Measurements from ENCODE around the gene CTBP1. TPM values are rescaled to one million over a fixed set of nuclear protein-coding genes. Genes with fewer than 3 reads are reported as not detected.

Gene CTBP1
- total RNA-seq, 4 donors from 2014 or later, result 145 to 255 (median 181) TPM

GRCh38 chr4:1291996-1292702 is 43.2 kb upstream of the CTBP1 start:
- Histone ChIP-seq H3K27me3 (no peaks in the 10 kb centered on the region), H3K4me1 (peaks cover 61% of the 10 kb centered on the region)

DNA sequence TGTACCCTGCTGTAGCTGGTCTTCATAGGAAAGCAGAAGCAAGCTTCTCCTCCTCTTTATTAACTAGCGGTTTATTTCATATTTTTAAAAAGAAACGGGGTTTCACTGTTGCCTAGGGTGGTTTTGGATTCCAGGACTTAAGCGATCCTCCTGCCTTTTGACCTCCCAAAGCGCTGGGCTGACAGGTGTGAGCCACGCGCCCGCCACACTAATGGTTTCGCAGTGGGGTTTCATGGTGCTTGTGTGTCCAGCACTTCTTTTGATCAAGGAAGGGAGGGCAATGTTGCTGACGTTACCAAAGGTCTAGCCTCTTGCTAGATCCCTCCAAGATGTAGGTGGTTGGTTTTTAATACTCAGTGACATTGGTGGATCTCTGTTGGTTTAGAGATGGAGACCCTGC is 42.2 kb upstream of the CTBP1 start:
- Histone ChIP-seq H3K4me3 (peak overlapping the region; percentile 97), H3K9me3 (no peaks in the 10 kb centered on the region), H3K36me3 (no peaks in the 10 kb centered on the region), H3K27me3 (no peaks in the 10 kb centered on the region), H3K4me1 (peaks cover 52% of the 10 kb centered on the region), H3K27ac (peak overlapping the region; percentile 88)
- DNase-seq (ENCODE audit: low spot score in 2 of 2), result peak in 1 of 2 donors; percentile 41
- TF ChIP-seq POLR2AphosphoS5 (IDR thresholded peaks at IDR 0.05) (no peak), EP300 (IDR thresholded peaks at IDR 0.05) (no peak), CTCF (IDR thresholded peaks at IDR 0.05) (no peak), POLR2A (IDR thresholded peaks at IDR 0.05) (no peak)
- WGBS, result 61% methylated on average over 9 of the region's 9 CpGs

More at GRCh38 chr4:1291996-1292702, 43.2 kb upstream of the CTBP1 start:
- whole genome bisulfite sequencing, result 62% methylated on average over 11 of the region's 11 CpGs
- no peaks in the 10 kb centered on the region for H3K9me3 ChIP-seq
- no peak overlapping the region for H3K4me3 ChIP-seq
- H3K36me3 ChIP-seq, result peaks cover 5% of the 10 kb centered on the region
- TF ChIP-seq POLR2A (IDR thresholded peaks at IDR 0.05), result no peak
- no peak for TF ChIP-seq EP300 (IDR thresholded peaks at IDR 0.05)
- TF ChIP-seq POLR2AphosphoS5 (IDR thresholded peaks at IDR 0.05), result no peak
- TF ChIP-seq CTCF (IDR thresholded peaks at IDR 0.05), result no peak
- H3K27ac ChIP-seq, result no peak overlapping the region
- DNase-seq (ENCODE audit: low spot score in 2 of 2), result peak in 1 of 2 donors; percentile 64

DNA sequence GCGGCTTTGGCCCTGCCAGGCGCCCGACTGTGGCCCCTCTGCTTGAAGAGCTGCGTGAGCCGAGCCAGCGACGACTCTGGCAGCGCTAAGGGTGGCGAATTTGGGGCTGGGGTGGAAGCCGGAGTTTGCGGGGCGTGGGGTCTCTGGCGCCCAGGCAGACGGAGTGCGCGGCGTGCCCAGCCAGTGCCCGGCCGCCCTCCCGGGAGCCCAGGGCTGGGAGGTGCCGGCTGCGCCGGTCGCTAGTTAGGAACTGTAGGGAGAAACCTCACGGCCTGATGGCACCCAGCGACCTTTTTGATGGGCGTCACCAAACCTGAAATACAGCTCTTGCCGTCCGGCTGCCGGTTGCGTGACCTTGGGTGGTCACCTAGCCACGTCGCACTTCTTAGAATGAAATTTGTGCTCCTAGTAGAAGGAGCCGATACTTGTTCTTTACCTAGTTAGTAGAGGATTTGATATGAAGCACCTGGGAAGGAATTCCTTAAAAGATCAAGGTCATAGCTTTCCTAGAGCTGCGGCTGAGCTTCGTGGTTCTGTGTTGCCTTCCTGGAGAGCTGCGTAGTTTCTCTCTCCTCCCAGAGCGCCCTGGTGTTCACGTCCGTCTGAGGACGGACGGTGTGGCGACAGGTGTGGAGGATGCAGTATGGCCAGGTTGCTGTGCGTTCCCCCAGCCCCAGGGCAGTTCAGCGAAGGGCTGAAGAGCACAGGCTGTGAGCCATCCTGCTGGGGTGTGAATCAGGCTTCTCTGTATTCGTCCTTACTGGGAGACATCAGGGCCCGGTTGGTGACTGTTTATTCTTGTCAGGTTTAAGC is 41.4 kb upstream of the CTBP1 start:
- 0% methylated on average over 2 of the region's 47 CpGs for WGBS
- TF ChIP-seq POLR2AphosphoS5 (IDR thresholded peaks at IDR 0.05) (no peak), CTCF (IDR thresholded peaks at IDR 0.05) (no peak), EP300 (IDR thresholded peaks at IDR 0.05) (no peak), POLR2A (IDR thresholded peaks at IDR 0.05) (no peak)
- Histone ChIP-seq H3K4me3 (peak overlapping the region; percentile 97), H3K36me3 (no peaks in the 10 kb centered on the region), H3K27me3 (no peaks in the 10 kb centered on the region), H3K27ac (peak overlapping the region; percentile 88), H3K9me3 (no peaks in the 10 kb centered on the region), H3K4me1 (peaks cover 51% of the 10 kb centered on the region)
- peak in 1 of 2 donors; percentile 77 for DNase-seq (ENCODE audit: low spot score in 2 of 2)

DNA sequence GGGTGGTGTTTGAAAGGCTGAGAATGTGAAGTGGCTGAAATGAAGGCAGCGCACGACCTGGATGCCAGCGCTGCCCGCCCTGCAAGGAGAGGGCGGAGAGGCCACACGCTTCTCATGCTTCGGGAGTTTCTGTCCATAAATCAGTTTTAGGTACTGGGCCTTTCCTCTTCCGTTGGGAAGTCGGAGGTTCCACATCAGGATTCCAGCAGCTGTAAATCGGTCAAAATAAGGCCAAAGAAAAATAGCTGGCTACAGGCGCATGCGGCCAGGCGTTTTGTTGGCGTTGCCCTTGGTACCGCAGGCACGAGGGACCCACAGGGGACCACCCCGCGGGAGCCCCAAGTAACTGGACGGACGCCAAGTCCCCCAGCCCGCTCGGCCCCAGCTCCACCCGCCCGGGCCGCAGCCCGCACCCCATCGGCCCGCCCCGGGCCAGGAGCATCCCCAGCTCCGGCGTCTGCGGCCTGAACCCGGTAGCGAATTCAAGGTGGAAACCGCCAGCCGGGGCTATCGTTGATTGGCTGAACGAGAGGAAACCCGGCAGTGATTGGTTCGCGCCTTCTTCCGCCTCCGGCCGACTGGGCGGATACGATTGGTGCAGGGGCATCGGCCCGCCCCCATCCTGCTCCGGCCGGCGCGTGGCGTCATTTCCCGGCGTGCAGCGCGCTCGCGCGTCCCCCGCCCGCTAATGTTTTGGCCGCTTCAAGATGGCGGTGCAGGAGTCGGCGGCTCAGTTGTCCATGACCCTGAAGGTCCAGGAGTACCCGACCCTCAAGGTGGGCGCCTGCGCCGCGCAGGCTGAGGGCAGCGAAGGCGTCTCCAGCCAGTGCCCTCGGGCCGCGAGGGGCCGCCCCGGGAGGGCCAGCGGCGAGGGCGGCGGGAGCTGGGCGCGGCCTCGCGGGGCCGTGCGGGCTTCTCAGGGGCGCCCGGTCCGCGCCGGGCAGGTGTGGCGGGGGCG is 40.6 kb upstream of the CTBP1 start, which contains the start of gene MAEA:
TSS of gene MAEA (plus strand) at position 685 of the 958 bp plus-strand sequence. CDS start at position 708, 23 bp downstream.
- DNase-seq (ENCODE audit: low spot score in 2 of 2), result peak; percentile 98 to 99
- no peaks in the 10 kb centered on the region for H3K27me3 ChIP-seq
- H3K4me1 ChIP-seq, result peaks cover 42% of the 10 kb centered on the region
- H3K27ac ChIP-seq, result peak within 1 kb of the TSS; percentile 88
- TF ChIP-seq CTCF (IDR thresholded peaks at IDR 0.05) (no peak), EP300 (IDR thresholded peaks at IDR 0.05) (no peak), POLR2A (IDR thresholded peaks at IDR 0.05) (peak in 1 of 2 donors; percentile 33), POLR2AphosphoS5 (IDR thresholded peaks at IDR 0.05) (peak; percentile 23 to 53 (median 47))
- no peaks in the 10 kb centered on the region for H3K36me3 ChIP-seq
- 2% methylated on average over 29 of the region's 95 CpGs for WGBS
- H3K4me3 ChIP-seq, result peak within 1 kb of the TSS; percentile 97
- H3K9me3 ChIP-seq, result no peaks in the 10 kb centered on the region
